Measurements from ENCODE around the gene MRAP.

The MRAP gene

DNA sequence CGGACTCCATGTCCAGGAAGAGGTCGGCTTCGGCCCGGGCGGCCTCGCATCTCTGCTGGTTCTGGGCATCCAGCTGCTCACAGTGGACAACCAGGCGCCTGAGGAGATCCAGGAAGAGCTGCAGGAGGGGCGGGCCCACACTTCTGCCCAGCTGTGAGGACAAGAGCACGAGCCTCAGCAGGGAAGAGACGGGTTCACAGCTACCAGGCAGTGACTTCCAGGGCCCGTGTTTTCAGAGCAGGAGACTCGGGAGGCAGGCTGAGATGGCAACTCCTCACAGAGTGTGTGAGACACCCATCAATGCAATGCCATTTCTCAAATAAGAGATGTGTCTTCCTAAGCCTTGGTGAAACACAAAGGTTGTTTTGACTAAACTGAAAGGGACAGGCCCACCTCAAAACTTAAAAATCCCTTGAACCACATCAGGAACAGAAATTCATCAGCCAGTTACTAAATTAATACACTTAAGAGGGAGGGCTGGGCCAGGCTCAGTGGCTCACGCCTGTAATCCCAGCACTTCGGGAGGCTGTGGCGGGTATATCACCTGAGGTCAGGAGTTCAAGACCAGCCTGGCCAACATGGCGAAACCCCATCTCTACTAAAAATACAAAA is 50.8 kb downstream of the MRAP start:
- no peak for DNase-seq (ENCODE audit: low read depth)

DNA sequence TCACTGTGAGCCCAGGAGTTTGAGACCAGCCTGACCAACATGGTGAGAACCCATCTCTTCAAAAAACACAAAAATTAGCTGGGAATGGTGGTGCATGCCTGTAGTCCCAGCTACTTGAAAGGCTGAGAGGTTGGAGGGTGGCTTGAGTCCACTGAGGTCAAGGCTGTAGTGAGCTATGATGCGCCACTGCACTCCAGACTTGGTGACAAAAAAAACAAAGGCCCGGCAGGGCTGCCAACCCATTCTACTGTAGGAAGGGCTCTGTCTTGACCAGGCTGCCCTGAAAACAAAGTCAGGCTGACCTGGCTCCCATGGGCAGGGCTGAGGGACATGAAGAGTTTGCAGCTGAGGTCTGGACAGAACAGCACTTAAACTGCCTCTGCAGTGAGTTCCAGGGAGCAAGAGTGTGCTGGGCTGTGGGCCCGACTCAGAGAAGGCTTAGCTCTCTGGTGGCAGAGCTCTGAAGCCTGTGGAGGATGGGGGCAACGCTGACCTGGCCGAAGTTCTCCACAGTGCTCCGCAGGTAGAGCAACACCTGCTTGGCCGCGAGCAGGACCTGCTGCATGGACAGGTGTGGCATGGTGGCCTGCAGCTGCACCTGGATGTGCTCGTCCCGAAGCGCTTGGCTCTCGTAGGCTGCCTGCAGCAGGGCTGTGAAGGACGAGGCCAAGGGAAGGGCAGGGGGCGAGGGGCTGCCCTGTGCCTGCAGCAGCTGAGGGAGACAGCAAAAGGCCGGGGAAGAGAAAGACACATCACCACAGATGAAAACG is 51.7 kb downstream of the MRAP start:
- no peak for DNase-seq (ENCODE audit: low read depth)

DNA sequence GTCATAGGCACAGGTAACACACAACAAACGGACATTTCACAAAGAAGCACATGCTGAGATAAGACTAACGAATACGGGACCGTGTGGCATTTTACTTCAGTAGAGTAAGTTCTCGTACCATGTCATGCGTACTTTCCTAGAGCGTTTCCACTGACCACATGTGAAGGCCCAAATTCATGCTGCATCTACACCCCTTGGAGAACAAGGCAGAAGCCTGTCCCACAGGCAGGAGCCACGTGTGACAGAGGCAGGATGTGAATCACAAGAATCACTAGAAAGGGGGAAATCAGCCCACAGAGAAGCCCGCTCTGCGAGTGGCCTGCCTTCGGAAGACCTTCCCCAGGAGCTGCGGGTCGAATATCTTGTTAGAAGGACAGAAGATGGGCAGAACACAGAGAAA is 52.3 kb downstream of the MRAP start:
- DNase-seq (ENCODE audit: low read depth) = no peak

DNA sequence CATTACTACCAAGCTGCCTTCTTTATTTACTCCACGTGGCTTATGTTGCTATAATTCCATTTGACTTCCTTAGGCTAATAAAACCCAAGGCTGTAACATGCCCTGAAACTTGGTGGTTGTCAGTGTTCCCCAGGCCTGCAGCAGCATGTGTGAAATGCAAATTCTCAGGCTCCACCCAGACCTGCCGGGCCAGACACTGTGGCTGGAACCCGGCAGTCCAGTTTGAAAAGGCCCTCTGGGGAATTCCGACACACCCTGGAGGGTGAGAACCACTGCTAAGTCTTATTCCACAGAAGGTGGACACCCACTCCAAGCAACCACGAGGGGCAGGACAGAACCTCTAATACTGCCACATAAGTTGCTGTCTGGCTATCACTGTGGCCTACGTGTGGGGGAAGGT is 52.8 kb downstream of the MRAP start:
- DNase-seq (ENCODE audit: low read depth) = no peak

DNA sequence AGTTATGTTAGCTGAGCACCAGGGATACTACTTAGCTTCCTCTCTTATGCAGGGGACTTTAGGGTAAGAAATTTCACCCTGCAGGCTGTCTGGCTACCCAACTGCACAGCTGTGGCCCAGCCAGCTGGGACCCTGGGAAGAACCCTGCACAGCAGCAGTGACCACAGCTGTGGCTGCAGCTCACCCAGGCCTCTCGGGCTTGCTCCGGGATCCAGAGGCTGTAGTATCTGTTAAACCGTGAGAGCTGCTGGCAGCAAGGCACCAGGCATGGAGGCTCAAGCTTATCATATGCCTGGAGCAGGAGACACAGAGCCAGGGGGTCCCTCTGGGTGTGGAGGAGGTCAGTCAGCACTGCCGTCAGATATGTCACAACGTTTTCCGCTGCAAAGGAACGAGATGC is 53.9 kb downstream of the MRAP start:
- DNase-seq (ENCODE audit: low read depth) = no peak

DNA sequence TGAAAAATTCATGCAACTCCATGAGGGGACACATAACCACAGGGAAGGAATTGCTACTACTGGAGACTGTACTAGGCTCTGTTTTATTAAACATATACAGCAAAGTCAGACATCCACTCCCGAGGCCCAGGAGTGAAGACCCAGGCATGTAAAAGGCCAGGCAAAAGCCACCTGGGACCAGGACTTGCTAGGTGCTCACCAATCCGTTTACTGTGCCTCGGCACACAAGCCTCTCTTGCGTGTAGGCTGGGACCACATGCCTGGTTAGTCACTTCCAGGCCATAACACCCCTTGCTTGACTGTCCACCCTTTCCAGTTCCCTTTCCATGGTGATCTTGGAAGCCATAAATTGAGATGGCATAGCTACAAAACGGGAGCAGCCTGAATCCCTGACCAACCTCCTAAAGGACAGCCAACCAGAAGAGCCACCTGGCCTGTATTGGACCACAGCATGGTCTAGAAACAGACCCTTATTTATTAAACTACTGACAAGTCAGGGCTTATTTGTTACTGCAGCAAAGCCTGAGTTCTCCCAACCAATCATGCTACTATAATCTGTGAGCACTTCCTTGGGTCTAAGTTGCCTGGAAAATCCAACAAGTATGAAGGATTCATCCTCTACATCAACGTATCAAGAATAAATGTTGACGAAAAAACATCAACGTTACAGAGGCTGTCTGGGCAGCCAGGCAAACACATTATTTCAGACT is 54.5 kb downstream of the MRAP start:
- DNase-seq (ENCODE audit: low read depth) = no peak

DNA sequence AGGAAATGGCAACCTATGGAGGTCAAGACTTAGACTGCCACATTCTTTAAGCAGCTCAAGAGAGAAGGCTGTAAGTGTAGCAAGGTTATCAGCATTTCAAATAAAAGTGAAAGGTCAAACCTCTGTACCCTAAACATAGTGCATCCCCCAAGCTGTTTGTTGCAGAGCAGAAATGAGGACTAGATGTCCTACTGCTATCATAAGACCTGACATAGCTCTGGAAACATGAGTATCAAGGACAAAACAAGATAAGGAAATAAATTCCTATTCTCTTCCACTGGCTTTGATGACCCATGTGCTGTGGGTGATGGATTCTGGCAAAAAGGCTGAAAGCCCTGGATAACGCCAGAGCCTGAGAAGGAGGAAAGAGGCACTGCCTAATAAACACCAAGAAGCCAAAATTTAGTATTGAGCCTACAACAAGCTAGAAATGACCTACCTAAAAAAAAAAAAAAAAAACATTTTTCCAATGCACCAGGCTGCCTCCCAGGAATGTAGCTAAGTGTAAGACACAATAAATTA is 58.3 kb downstream of the MRAP start:
- DNase-seq (ENCODE audit: low read depth) = no peak

DNA sequence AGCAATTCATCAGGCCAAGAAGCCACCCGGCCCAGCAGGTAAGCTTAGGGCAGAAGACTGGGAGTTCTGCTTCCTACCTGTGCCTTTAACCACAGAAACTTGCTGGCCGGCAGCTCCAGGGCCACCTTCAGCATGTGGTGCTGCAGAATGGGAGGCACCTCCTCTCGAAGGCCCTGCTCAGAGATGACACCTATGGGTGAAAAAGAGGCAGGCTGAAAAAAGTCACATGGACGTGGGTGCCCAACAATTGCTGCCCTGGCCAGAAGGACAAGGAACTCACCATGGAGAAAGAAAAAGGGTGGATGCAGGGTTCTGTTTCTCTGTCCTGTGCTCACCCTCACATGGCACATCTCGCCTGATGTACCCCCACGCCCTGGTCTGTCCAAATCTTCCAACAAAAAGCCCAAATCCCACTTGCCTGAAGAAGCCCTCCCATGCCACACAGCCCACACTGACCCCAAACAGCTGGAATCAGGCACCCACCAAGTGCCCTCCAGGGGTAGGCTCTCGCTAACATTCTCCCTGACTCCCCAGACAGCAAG is 61.1 kb downstream of the MRAP start:
- no peak for DNase-seq (ENCODE audit: low read depth)

DNA sequence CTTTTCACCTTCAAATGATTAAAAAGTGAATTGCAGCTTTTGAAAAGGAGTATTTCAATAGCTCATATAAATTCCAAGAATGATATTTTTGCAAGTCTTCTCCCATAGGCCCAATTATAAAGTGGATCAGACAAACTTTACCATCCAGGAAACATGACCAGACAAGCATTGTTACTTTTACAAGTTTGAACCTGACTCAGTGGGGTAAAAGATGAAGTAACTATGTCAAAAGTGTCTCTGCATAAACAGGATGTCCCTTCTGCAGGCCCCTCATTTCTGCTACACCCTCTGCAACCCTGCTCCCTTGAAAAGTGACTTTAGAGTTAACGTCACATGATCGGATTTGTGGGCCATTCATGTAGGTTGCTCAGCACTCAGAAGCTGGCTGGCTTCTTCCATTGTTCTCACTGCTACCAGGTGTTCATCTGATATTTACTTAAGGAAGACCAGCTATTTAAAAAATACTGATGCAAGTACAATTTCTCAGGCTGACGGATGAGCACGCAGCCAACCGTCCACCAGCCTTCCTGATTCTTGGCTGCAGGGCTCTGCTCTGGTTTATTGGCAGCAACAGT is 61.8 kb downstream of the MRAP start:
- no peak for DNase-seq (ENCODE audit: low read depth)

All from stimulated activated CD8-positive, alpha-beta memory T cell treated with anti-CD3 and anti-CD28 coated beads, Interleukin-4, amount 100 ng/mL, for 24 hours (primary cell).